Fibroblast of mammary gland (primary cell): ENCODE results near the gene ENPP4.
"Not testable (repeated sequence)": the region's sequence is repeated elsewhere in the genome, so short reads cannot be mapped to it uniquely, and the experiment has no call there.

Source experiments
- DNase-seq: peaks from one replicate; pipeline ENCODE4 v3.0.0-alpha.2; 2010; ENCODE audit warnings: low read depth
- H3K4me3 ChIP-seq: 2 replicates; pipeline ENCODE4 v1.5.1; 2011; ENCODE audit warnings: low read depth, mild to moderate bottlenecking, low read length, moderate library complexity; ENCODE audit not compliant: control insufficient read depth
- TF ChIP-seq, protein P1 (sequence below): conservative IDR thresholded peaks from 2 replicates; pipeline ENCODE4 v1.5.1; 2011; ENCODE audit warnings: low read depth, low read length, inconsistent platforms; ENCODE audit not compliant: control insufficient read depth, insufficient read depth

The ENPP4 gene, protein sequence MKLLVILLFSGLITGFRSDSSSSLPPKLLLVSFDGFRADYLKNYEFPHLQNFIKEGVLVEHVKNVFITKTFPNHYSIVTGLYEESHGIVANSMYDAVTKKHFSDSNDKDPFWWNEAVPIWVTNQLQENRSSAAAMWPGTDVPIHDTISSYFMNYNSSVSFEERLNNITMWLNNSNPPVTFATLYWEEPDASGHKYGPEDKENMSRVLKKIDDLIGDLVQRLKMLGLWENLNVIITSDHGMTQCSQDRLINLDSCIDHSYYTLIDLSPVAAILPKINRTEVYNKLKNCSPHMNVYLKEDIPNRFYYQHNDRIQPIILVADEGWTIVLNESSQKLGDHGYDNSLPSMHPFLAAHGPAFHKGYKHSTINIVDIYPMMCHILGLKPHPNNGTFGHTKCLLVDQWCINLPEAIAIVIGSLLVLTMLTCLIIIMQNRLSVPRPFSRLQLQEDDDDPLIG

GRCh38 chr6:46129629-46130511, at the start of gene ENPP4:
Gene ENPP4 (plus strand): TSS chr6:46129989. CDS start chr6:46139584, 9,595 bp downstream.
- TF ChIP-seq, protein P1, sequence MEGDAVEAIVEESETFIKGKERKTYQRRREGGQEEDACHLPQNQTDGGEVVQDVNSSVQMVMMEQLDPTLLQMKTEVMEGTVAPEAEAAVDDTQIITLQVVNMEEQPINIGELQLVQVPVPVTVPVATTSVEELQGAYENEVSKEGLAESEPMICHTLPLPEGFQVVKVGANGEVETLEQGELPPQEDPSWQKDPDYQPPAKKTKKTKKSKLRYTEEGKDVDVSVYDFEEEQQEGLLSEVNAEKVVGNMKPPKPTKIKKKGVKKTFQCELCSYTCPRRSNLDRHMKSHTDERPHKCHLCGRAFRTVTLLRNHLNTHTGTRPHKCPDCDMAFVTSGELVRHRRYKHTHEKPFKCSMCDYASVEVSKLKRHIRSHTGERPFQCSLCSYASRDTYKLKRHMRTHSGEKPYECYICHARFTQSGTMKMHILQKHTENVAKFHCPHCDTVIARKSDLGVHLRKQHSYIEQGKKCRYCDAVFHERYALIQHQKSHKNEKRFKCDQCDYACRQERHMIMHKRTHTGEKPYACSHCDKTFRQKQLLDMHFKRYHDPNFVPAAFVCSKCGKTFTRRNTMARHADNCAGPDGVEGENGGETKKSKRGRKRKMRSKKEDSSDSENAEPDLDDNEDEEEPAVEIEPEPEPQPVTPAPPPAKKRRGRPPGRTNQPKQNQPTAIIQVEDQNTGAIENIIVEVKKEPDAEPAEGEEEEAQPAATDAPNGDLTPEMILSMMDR, result no peak
- peak; percentile 83 for DNase-seq
- peak within 1 kb of the TSS; percentile 67 for H3K4me3 ChIP-seq

DNA sequence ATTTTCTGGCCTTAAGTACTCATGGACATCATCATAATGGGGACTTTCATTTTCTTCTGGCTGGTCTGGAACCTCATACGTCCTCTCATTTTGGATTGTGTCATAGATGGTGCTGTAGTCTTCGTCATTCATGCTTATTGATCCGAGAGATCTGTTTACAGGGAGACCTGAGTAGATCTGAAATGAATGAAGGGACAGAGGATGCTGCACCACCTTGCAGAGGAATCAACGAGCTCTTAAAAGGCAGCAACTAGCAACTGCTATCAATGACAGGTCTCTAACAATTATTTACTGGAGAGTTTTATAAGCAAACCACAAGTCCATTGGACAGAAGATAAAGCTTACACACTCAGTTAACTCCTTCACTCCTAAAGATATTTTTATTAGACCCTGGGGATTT, 49.7 kb upstream of the ENPP4 start:
- TF ChIP-seq, protein P1, result no peak
- DNase-seq, result no peak
- H3K4me3 ChIP-seq, result no peak overlapping the region

- DNase-seq, H3K4me3 ChIP-seq: not testable (repeated sequence)
Observed at GRCh38 chr6:46085688-46086087, 44.1 kb upstream of the ENPP4 start.

DNA sequence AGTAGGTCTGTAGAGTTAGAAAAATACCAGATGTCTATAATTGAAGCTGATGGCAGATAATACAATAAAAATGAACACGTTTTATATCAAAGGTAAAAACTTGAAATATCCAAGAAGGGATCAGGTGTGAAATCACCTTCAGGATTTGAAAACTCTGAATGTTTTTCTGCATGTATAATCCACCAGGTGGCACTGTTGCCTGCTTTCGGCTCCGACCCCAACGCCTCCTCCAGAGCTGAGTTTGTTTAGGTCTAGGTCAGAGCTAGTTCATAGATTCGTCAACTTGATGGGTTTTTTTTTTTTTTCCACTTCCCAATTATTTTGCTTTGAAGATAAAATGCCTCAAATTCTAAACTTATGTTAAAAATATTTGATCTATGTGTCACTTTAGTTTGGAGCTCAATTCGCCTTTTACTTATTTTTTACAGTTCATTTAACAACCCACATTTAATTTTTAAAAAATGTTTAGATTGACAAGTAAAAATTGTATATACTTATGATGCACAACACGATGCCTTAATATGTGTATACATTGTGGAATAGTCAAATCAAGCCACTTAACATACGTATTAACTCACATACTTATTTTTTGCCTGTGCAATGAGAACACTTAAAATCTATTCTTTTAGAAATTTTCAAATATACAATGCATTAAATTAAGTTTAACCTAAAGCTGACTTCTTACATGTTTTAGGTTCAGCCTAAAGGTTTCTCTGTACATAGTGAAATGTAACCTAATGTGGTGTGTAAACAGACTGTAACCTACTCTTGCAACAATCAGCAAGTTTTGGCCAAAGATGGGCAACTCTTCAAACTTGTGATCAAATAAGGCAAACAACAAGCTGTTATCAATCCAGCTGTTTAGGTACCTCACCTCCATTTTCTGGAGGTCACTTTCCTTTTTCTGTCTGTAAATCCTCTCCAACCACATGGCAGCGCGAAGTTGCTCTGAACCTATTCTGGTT, 39.4 kb upstream of the ENPP4 start:
- peak; percentile 71 for DNase-seq
- TF ChIP-seq, protein P1, result peak; percentile 81
- H3K4me3 ChIP-seq, result no peak overlapping the region

GRCh38 chr6:46091080-46091478, 38.7 kb upstream of the ENPP4 start:
- H3K4me3 ChIP-seq, result no peak overlapping the region
- TF ChIP-seq, protein P1, result no peak
- DNase-seq, result no peak

DNA sequence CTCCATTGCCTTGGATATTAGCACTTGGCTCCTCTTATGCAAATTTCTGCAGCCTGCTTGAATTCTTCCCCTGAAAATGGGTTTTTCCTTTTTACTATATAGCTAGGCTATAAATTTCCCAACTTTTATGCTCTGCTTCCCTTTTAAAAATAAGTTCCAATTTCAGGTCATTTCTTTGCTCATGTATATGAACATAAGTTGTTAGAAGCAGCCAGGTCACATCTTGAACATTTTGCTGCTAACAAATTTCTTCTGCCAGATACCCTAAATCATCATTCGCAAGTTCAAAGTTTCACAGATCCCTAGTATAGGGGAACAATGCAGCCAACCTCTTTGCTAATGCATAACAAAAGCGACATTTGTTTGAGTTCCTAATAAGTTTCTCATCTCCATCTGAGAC, 34.5 kb upstream of the ENPP4 start:
- H3K4me3 ChIP-seq, result no peak overlapping the region
- no peak for DNase-seq
- TF ChIP-seq, protein P1, result no peak
